HepG2 (cell line): Measurements from ENCODE around the gene AP2A2. TPM values are rescaled to one million over a fixed set of nuclear protein-coding genes. Genes with fewer than 3 reads are reported as not detected.

ENCODE experiments used
- ATAC-seq: fragments of 200-7000 bp; cut with Tn5 transposase; 3 replicates; pipeline ENCODE4 v1.9.1; 2020; ENCODE audit warnings: mild to moderate bottlenecking, moderate library complexity
- BruUV-seq: library from RNA; stranded (reverse); fragments of 400-500 nt; replicated peaks from 2 replicates; lab custom pipeline; 2021; lab: Mats Ljungman, UMichigan
- CTCF ChIA-PET: fragments of 300-600 bp; formaldehyde crosslinking; extraction: SDS; loops from one replicate; lab custom pipeline; 2021; ENCODE audit warnings: low total read pairs, inconsistent platforms, low intra/inter-chr PET ratio; lab: Yijun Ruan, JAX
- POLR2A ChIA-PET: fragments of 350-600 bp; sonication (Branson Sonifier 250); formaldehyde crosslinking; loops from one replicate; lab custom pipeline; 2020; ENCODE audit warnings: antibody characterized with exemption, inconsistent platforms; lab: Yijun Ruan, JAX
- DNase-seq: peaks from one replicate; pipeline ENCODE4 v3.0.0-alpha.2; 2015; ENCODE audit warnings: low spot score
- FAIRE-seq: peaks from 3 replicates; lab custom pipeline; 2011; peaks lifted over from hg19 to GRCh38; lab: Jason Lieb, UNC
- H2AFZ ChIP-seq: one replicate; pipeline ENCODE4 v1.6.1; 2011; ENCODE audit warnings: low read length, inconsistent platforms
- H3K27ac ChIP-seq: fragments of 300-600 bp; 3 replicates; pipeline ENCODE4 v1.8.0; 2011; ENCODE audit warnings: mixed run types, mild to moderate bottlenecking, mixed read lengths, low read length, inconsistent platforms; ENCODE audit not compliant: insufficient read depth; ENCODE audit errors: extremely low read length
- H3K27me3 ChIP-seq, 2 experiments: fragments of 200-600 bp in 1 of 2; 2 replicates in 1 of 2; 3 replicates in 1 of 2; pipeline versions ENCODE4 v1.6.0 to v1.8.0; 2011; ENCODE audit warnings: low read length in 2 of 2, mild to moderate bottlenecking in 2 of 2, moderate library complexity in 2 of 2, inconsistent platforms in 1 of 2; ENCODE audit not compliant: insufficient read depth in 2 of 2, control insufficient read depth in 1 of 2
- H3K36me3 ChIP-seq, 2 experiments: fragments of 200-600 bp in 1 of 2; replicated peaks in 1 of 2; 2 replicates in 1 of 2; 3 replicates in 1 of 2; pipeline versions ENCODE4 v1.5.1 to v1.8.0; 2011; ENCODE audit warnings: low read length in 2 of 2, inconsistent platforms in 1 of 2; ENCODE audit not compliant: insufficient read depth in 2 of 2, control insufficient read depth in 1 of 2
- H3K4me1 ChIP-seq: 2 replicates; pipeline ENCODE4 v1.5.1; 2012; ENCODE audit warnings: low read length, inconsistent platforms; ENCODE audit not compliant: insufficient read depth
- H3K4me2 ChIP-seq: 2 replicates; pipeline ENCODE4 v1.6.0; 2011; ENCODE audit warnings: low read depth, low read length, inconsistent platforms
- H3K4me3 ChIP-seq, 3 experiments: fragments of 200-600 bp in 1 of 3; sonication (generic), shearing (Covaris generic) in 1 of 3; replicated peaks in 1 of 3; 2 replicates each; pipeline ENCODE4 v1.5.1; 2011 to 2016; ENCODE audit warnings: low read length in 3 of 3, inconsistent platforms in 2 of 3, low read depth in 2 of 3, mild to moderate bottlenecking in 2 of 3, control low read depth in 1 of 3, mixed read lengths in 1 of 3; ENCODE audit not compliant: insufficient read depth in 1 of 3
- H3K79me2 ChIP-seq: one replicate; pipeline ENCODE4 v1.6.1; 2011; ENCODE audit warnings: low read length, inconsistent platforms; ENCODE audit not compliant: insufficient read depth
- H3K9ac ChIP-seq: 2 replicates; pipeline ENCODE4 v1.6.0; 2011; ENCODE audit warnings: mild to moderate bottlenecking, low read depth, low read length, inconsistent platforms; ENCODE audit not compliant: insufficient read depth
- H3K9me3 ChIP-seq: 2 replicates; pipeline ENCODE4 v1.5.1; 2012; ENCODE audit warnings: mild to moderate bottlenecking, low read length
- H4K20me1 ChIP-seq: 2 replicates; pipeline ENCODE4 v1.6.0; 2011; ENCODE audit warnings: inconsistent platforms, mild to moderate bottlenecking, low read length, moderate library complexity; ENCODE audit not compliant: insufficient read depth
- ARNTL ChIP-seq: sonication (generic); formaldehyde crosslinking; IDR thresholded peaks from 2 replicates; pipeline ENCODE4 v1.4.0; 2020; ENCODE audit warnings: mild to moderate bottlenecking, missing genetic modification reagents
- ATF7-NPFF ChIP-seq: sonication (generic); formaldehyde crosslinking; IDR thresholded peaks from 2 replicates; pipeline ENCODE4 v1.8.1; 2023; ENCODE audit warnings: mild to moderate bottlenecking, low read depth, missing genetic modification reagents, moderate library complexity
- ATM ChIP-seq: fragments of 450-650 bp; IDR thresholded peaks from 2 replicates; pipeline ENCODE4 v1.7.1; 2017; ENCODE audit warnings: mild to moderate bottlenecking, borderline replicate concordance
- FOXP1 ChIP-seq, 2 experiments: fragments of 450-650 bp in 1 of 2; IDR thresholded peaks; 2 replicates each; pipeline ENCODE4 v1.6.1; 2017 to 2018; ENCODE audit warnings: antibody characterized with exemption in 1 of 2
- GLI4 ChIP-seq: sonication (generic); formaldehyde crosslinking; IDR thresholded peaks from 2 replicates; pipeline ENCODE4 v1.5.1; 2020; ENCODE audit warnings: missing genetic modification reagents, mild to moderate bottlenecking, moderate library complexity, borderline replicate concordance
- RARA ChIP-seq: IDR thresholded peaks from 2 replicates; pipeline ENCODE4 v1.6.1; 2016; ENCODE audit warnings: missing genetic modification reagents, missing compliant biosample characterization
- RBM39 ChIP-seq: fragments of 200-400 bp; formaldehyde crosslinking; IDR thresholded peaks from one replicate; pipeline ENCODE4 v1.6.1; 2018; ENCODE audit warnings: antibody characterized with exemption, mild to moderate bottlenecking, low read depth, low read length; ENCODE audit not compliant: poor library complexity, severe bottlenecking
- ZKSCAN5 ChIP-seq: sonication (generic); formaldehyde crosslinking; IDR thresholded peaks from 2 replicates; pipeline ENCODE4 v1.5.1; 2020; ENCODE audit warnings: mild to moderate bottlenecking, missing genetic modification reagents
- ZNF839 ChIP-seq: sonication (generic); formaldehyde crosslinking; IDR thresholded peaks from 2 replicates; pipeline ENCODE4 v1.4.0; 2020; ENCODE audit warnings: missing genetic modification reagents, mild to moderate bottlenecking, borderline replicate concordance
- ZSCAN22 ChIP-seq: sonication (generic); formaldehyde crosslinking; IDR thresholded peaks from 2 replicates; pipeline ENCODE4 v1.4.0; 2020; ENCODE audit warnings: mild to moderate bottlenecking, missing genetic modification reagents
- WGBS: methylation state at CpG from one replicate; pipeline ENCODE4 v1.1.6; 2017; ENCODE audit warnings: low lambda C conversion rate; 5-methylcytosine and 5-hydroxymethylcytosine counted together
- in situ Hi-C: cut with HindIII; loops from 2 replicates; pipeline ENCODE4 v1.10.0; 2017; ENCODE audit warnings: low pct_unique_long_range_greater_than_20kb; ENCODE audit not compliant: extremely low pct_ligation_motif_present
- intact Hi-C: fragments of 100-400 bp; cut with micrococcal nuclease; formaldehyde crosslinking; loops from one replicate; pipeline ENCODE4 v1.10.0; 2022; ENCODE audit not compliant: unreplicated experiment
- polyA plus RNA-seq, 8 experiments: library from polyadenylated mRNA; depleted of rRNA in 3 of 8; stranded (reverse) in 7 of 8; unstranded in 1 of 8; fragments of >200 nt; fragmentation: Illumina TruSeq in 4 of 8; extraction: Trizol in 4 of 8; gene quantifications; 2 replicates each; pipeline versions ENCODE4 v1.2.1 to v1.2.3, GENCODE V29; 2011 to 2016; ENCODE audit warnings: low read depth in 4 of 8, missing spikeins in 1 of 8, mixed read lengths in 1 of 8; ENCODE audit not compliant: insufficient read depth in 1 of 8
- total RNA-seq, 5 experiments: library from RNA; depleted of rRNA; stranded (reverse); fragments of >200 nt; fragmentation: Illumina TruSeq; extraction: Trizol; gene quantifications; 2 replicates each; pipeline ENCODE4 v1.2.3, GENCODE V29; 2016; ENCODE audit warnings: low read depth in 1 of 5
- TF ChIP-seq, protein P1 (sequence below): IDR thresholded peaks from 2 replicates; pipeline ENCODE4 v1.6.1; 2018; ENCODE audit warnings: missing genetic modification reagents, mild to moderate bottlenecking, missing compliant biosample characterization

The AP2A2 gene
- total and polyA plus RNA-seq, 2 of the 13 experiments (the other 11 are each of a cell fraction or from before 2014, with no cell fraction given): 25.7 to 75.7 TPM

DNA sequence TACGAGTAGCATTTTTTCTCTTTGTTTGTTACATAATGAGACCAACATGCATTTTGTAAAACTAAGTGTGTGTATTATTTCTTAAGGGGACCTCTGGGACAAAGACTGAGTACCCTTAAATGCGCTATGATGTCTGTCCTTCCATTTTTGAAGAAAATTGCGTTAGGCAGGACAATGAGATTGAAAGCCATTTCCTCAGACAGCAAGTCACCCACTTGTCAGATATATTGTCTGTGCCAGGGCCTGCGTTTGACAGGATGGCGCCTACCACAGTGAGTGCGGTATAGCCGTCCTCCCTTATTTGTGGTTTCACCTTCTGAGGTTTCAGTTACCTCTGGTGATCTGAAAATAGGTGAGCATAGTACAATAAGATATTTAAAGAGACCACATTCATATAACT lies 2.2 kb downstream of the AP2A2 start (continued):
- TF ChIP-seq RBM39: no peak

DNA sequence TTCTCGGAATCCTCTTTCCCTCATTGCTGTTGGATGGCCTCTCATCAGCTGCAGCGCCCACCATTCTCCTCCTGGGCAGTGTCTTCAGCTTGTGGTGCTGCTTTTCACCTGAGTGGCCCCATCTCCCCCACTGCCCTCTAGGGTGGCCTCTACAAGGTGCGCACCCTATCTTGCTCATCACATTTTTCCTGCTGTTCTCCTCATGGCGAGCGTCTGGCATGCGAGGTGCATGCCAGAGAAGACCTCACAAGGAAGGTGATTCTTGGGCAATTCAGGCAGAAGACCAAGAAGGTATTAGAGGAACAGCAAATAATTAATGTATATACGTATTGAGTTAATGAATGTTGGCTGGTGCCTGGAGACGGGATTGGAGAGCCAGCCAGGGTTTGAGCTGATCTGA lies 3.1 kb downstream of the AP2A2 start:
- H3K4me1 ChIP-seq: peaks cover 85% of the 10 kb centered on the region
- H3K27me3 ChIP-seq: no peaks in the 10 kb centered on the region; a peak in 1 of 5 replicates
- ATAC-seq: no peak
- FAIRE-seq: no peak
- H4K20me1 ChIP-seq: peaks cover 33% of the 10 kb centered on the region
- 82% methylated on average over 8 of the region's 8 CpGs for WGBS
- H2AFZ ChIP-seq: no peak overlapping the region
- in situ Hi-C loops: no loop called here
- intact Hi-C loops: no loop called here
- peaks cover 6 to 11% of the 10 kb centered on the region in 2 experiments; a peak in 4 of 5 replicates for H3K36me3 ChIP-seq
- peak overlapping the region; percentile 88 for H3K4me2 ChIP-seq
- no TSS peak for BruUV-seq
- H3K9ac ChIP-seq: no peak overlapping the region
- ChIA-PET POLR2A (interaction anchor here (1.5 to 2.7 kb wide), 2 partner anchors 18 to 23 kb away, joined by 6 to 12 read pairs; partner anchors contain the start of gene CHID1), CTCF (no interaction called here)
- H3K27ac ChIP-seq: no peak overlapping the region
- no peaks in the 10 kb centered on the region for H3K9me3 ChIP-seq
- 0 out of 6 replicates have a peak overlapping the region, but pooled peaks of 1 of the 3 experiments have one; percentile 1 for H3K4me3 ChIP-seq
- peaks cover 72% of the 10 kb centered on the region for H3K79me2 ChIP-seq
- DNase-seq: no peak
- TF ChIP-seq FOXP1 (IDR thresholded peaks at IDR 0.05): no peak
- TF ChIP-seq FOXP1 (CRISPR knock-in tag; IDR thresholded peaks at IDR 0.05): no peak
- no peak for TF ChIP-seq ATM
- TF ChIP-seq ZSCAN22 (CRISPR knock-in tag): no peak
- TF ChIP-seq ZKSCAN5 (CRISPR knock-in tag): no peak
- TF ChIP-seq, protein P1, sequence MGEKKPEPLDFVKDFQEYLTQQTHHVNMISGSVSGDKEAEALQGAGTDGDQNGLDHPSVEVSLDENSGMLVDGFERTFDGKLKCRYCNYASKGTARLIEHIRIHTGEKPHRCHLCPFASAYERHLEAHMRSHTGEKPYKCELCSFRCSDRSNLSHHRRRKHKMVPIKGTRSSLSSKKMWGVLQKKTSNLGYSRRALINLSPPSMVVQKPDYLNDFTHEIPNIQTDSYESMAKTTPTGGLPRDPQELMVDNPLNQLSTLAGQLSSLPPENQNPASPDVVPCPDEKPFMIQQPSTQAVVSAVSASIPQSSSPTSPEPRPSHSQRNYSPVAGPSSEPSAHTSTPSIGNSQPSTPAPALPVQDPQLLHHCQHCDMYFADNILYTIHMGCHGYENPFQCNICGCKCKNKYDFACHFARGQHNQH (CRISPR knock-in tag): no peak
- no peak for TF ChIP-seq ARNTL (CRISPR knock-in tag)
- no peak for TF ChIP-seq RARA (CRISPR knock-in tag)
- no peak for TF ChIP-seq GLI4
- TF ChIP-seq ATF7-NPFF: no peak
- no peak for TF ChIP-seq ZNF839 (CRISPR knock-in tag)
